ENCODE data around the gene CIPC.

Gene CIPC

GRCh38 chr14:77139540-77140358 lies 41.7 kb downstream of the CIPC start:
- Histone ChIP-seq H2BK12ac (ENCODE audit: low read length in 2 of 2) (no peak overlapping the region), H3K36me3 (ENCODE audit: control insufficient read depth in 1 of 2, insufficient read depth in 2 of 2, low read depth in 1 of 2, low read length in 2 of 2) (no peaks in the 10 kb centered on the region), H3K27ac (ENCODE audit: low read length, poor library complexity, severe bottlenecking) (no peak overlapping the region), H3K4me1 (ENCODE audit: control insufficient read depth, insufficient read depth, low read depth, low read length) (peaks cover 23% of the 10 kb centered on the region), H3K14ac (ENCODE audit: low read length in 2 of 2) (no peak overlapping the region), H3K4me3 (ENCODE audit: insufficient read depth in 1 of 2, low read depth in 1 of 2, low read length in 2 of 2) (no peak overlapping the region), H2AK5ac (ENCODE audit: low read length, severe bottlenecking) (no peak overlapping the region), H3K27me3 (ENCODE audit: control insufficient read depth in 1 of 2, insufficient read depth in 1 of 2, low read length in 2 of 2) (peaks cover 88 to 95% of the 10 kb centered on the region in 2 experiments), H4K8ac (ENCODE audit: low read length) (no peak overlapping the region), H3K79me1 (replicated peaks; ENCODE audit: low read length, poor library complexity, severe bottlenecking) (no peaks in the 10 kb centered on the region), H2BK15ac (ENCODE audit: low read depth, poor library complexity, severe bottlenecking) (no peak overlapping the region), H2BK120ac (ENCODE audit: low read depth, low read length) (no peak overlapping the region), H2AFZ (ENCODE audit: low read depth, low read length) (no peak overlapping the region), H3K4me2 (ENCODE audit: low read length, poor library complexity, severe bottlenecking) (peak overlapping the region; percentile 94), H3K18ac (ENCODE audit: low read depth in 1 of 2, low read length in 2 of 2) (no peak overlapping the region), H3K4ac (ENCODE audit: low read depth in 1 of 2, low read length in 2 of 2) (no peak overlapping the region), H2BK5ac (ENCODE audit: low read depth, low read length, poor library complexity, severe bottlenecking) (no peak overlapping the region), H3K9me3 (ENCODE audit: control insufficient read depth, low read length) (no peaks in the 10 kb centered on the region), H4K91ac (ENCODE audit: low read length) (no peak overlapping the region), H3K9ac (ENCODE audit: low read length) (no peak overlapping the region), H3K23ac (ENCODE audit: low read length in 2 of 2) (no peak overlapping the region)
- 15% methylated on average over 24 of the region's 52 CpGs for whole genome bisulfite sequencing
- peak; percentile 29 for DNase-seq

- no peak overlapping the region for H2AFZ ChIP-seq (ENCODE audit: low read depth, low read length)
- H2BK120ac ChIP-seq (ENCODE audit: low read depth, low read length) = no peak overlapping the region
- H3K27ac ChIP-seq (ENCODE audit: low read length, poor library complexity, severe bottlenecking) = no peak overlapping the region
- H3K18ac ChIP-seq (ENCODE audit: low read depth in 1 of 2, low read length in 2 of 2) = no peak overlapping the region
- no peaks in the 10 kb centered on the region for H3K36me3 ChIP-seq (ENCODE audit: control insufficient read depth in 1 of 2, insufficient read depth in 2 of 2, low read depth in 1 of 2, low read length in 2 of 2)
- peaks cover 23% of the 10 kb centered on the region for H3K4me1 ChIP-seq (ENCODE audit: control insufficient read depth, insufficient read depth, low read depth, low read length)
- no peak overlapping the region for H3K14ac ChIP-seq (ENCODE audit: low read length in 2 of 2)
- H4K91ac ChIP-seq (ENCODE audit: low read length) = no peak overlapping the region
- DNase-seq = no peak
- H4K8ac ChIP-seq (ENCODE audit: low read length) = no peak overlapping the region
- no peak overlapping the region for H3K4ac ChIP-seq (ENCODE audit: low read depth in 1 of 2, low read length in 2 of 2)
- H2BK15ac ChIP-seq (ENCODE audit: low read depth, poor library complexity, severe bottlenecking) = no peak overlapping the region
- WGBS = 1% methylated on average over 65 of the region's 67 CpGs
- no peak overlapping the region for H2BK5ac ChIP-seq (ENCODE audit: low read depth, low read length, poor library complexity, severe bottlenecking)
- no peak overlapping the region for H3K23ac ChIP-seq (ENCODE audit: low read length in 2 of 2)
- H3K9ac ChIP-seq (ENCODE audit: low read length) = no peak overlapping the region
- H3K79me1 ChIP-seq (replicated peaks; ENCODE audit: low read length, poor library complexity, severe bottlenecking) = no peaks in the 10 kb centered on the region
- no peak overlapping the region for H2BK12ac ChIP-seq (ENCODE audit: low read length in 2 of 2)
- peak overlapping the region; percentile 94 for H3K4me2 ChIP-seq (ENCODE audit: low read length, poor library complexity, severe bottlenecking)
- no peaks in the 10 kb centered on the region for H3K9me3 ChIP-seq (ENCODE audit: control insufficient read depth, low read length)
- H3K27me3 ChIP-seq (ENCODE audit: control insufficient read depth in 1 of 2, insufficient read depth in 1 of 2, low read length in 2 of 2) = peaks cover 92 to 95% of the 10 kb centered on the region in 2 experiments
- H3K4me3 ChIP-seq (ENCODE audit: insufficient read depth in 1 of 2, low read depth in 1 of 2, low read length in 2 of 2) = peak overlapping the region in 1 of 2 experiments; percentile 40
- no peak overlapping the region for H2AK5ac ChIP-seq (ENCODE audit: low read length, severe bottlenecking)
These were observed 42.5 kb downstream of the CIPC start for GRCh38 chr14:77140359-77141213.

- peaks cover 93 to 95% of the 10 kb centered on the region in 2 experiments for H3K27me3 ChIP-seq (ENCODE audit: control insufficient read depth in 1 of 2, insufficient read depth in 1 of 2, low read length in 2 of 2)
- H2BK12ac ChIP-seq (ENCODE audit: low read length in 2 of 2) = no peak within 1 kb of the TSS
- DNase-seq = peak; percentile 44
- H4K8ac ChIP-seq (ENCODE audit: low read length) = no peak within 1 kb of the TSS
- H3K4me1 ChIP-seq (ENCODE audit: control insufficient read depth, insufficient read depth, low read depth, low read length) = peaks cover 23% of the 10 kb centered on the region
- peak within 1 kb of the TSS; percentile 49 for H2AFZ ChIP-seq (ENCODE audit: low read depth, low read length)
- no peak within 1 kb of the TSS for H3K4ac ChIP-seq (ENCODE audit: low read depth in 1 of 2, low read length in 2 of 2)
- H2BK120ac ChIP-seq (ENCODE audit: low read depth, low read length) = no peak within 1 kb of the TSS
- WGBS = 2% methylated on average over 30 of the region's 77 CpGs
- H2AK5ac ChIP-seq (ENCODE audit: low read length, severe bottlenecking) = no peak within 1 kb of the TSS
- H3K9ac ChIP-seq (ENCODE audit: low read length) = no peak within 1 kb of the TSS
- H4K91ac ChIP-seq (ENCODE audit: low read length) = no peak within 1 kb of the TSS
- H3K4me3 ChIP-seq (ENCODE audit: insufficient read depth in 1 of 2, low read depth in 1 of 2, low read length in 2 of 2) = peak within 1 kb of the TSS in 1 of 2 experiments; percentile 40
- peak within 1 kb of the TSS; percentile 94 for H3K4me2 ChIP-seq (ENCODE audit: low read length, poor library complexity, severe bottlenecking)
- no peaks in the 10 kb centered on the region for H3K9me3 ChIP-seq (ENCODE audit: control insufficient read depth, low read length)
- no peak within 1 kb of the TSS for H2BK15ac ChIP-seq (ENCODE audit: low read depth, poor library complexity, severe bottlenecking)
- no peak within 1 kb of the TSS for H3K18ac ChIP-seq (ENCODE audit: low read depth in 1 of 2, low read length in 2 of 2)
- H2BK5ac ChIP-seq (ENCODE audit: low read depth, low read length, poor library complexity, severe bottlenecking) = no peak within 1 kb of the TSS
- H3K23ac ChIP-seq (ENCODE audit: low read length in 2 of 2) = peak within 1 kb of the TSS in 1 of 2 experiments; percentile 63
- no peaks in the 10 kb centered on the region for H3K36me3 ChIP-seq (ENCODE audit: control insufficient read depth in 1 of 2, insufficient read depth in 2 of 2, low read depth in 1 of 2, low read length in 2 of 2)
- H3K14ac ChIP-seq (ENCODE audit: low read length in 2 of 2) = no peak within 1 kb of the TSS
- H3K79me1 ChIP-seq (replicated peaks; ENCODE audit: low read length, poor library complexity, severe bottlenecking) = no peaks in the 10 kb centered on the region
- H3K27ac ChIP-seq (ENCODE audit: low read length, poor library complexity, severe bottlenecking) = no peak within 1 kb of the TSS
These were observed 43.4 kb downstream of the CIPC start, which contains the start of gene ZDHHC22 for GRCh38 chr14:77141214-77142004. Gene ZDHHC22, minus strand, starts transcription at chr14:77141791. Its CDS starts 2,053 bp downstream, at chr14:77139738.
